Stimulated activated CD8-positive, alpha-beta memory T cell treated with anti-CD3 and anti-CD28 coated beads, Interleukin-4, amount 100 ng/mL, for 48 hours (primary cell): Measurements from ENCODE around the gene STKLD1.

Experiments
- DNase-seq: peaks from one replicate; pipeline ENCODE4 v3.0.0-alpha.2; 2020

Gene STKLD1

DNA sequence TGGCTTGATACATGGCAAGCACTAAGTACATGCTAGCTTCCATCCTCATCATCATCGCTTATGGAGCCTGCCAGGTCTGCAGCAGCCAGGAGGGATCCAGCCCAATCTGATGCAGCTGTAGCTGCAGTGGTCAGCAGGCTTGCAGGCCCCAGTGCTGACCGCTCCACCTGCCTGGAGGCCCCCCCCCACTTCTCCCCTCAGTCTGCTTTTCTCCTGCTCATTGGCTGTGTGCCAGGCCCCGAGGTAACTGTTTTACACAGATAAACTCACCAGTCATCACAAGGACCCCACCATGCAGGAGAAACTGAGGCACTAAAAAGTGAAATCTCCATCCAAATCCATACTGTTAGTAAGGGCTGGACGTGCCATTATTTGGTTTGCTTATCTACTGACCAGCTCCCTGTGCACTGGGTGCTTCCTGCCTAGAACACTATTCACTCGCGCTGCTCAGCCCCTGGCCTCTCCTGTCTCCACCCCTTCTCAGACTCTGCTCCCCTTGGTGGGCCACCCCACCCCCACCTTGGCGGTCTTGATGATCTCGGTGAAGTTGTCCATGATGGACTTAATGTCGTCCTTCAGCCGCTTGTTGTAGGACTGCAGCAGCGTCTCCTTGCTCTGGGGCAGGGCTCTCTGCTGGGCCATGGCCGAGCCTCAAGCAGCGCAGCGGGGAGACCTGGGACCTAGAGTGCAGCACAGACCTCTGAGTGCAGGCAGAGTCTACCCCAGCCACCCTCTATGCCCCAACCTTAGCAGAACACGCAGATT lies 30.0 kb upstream of the STKLD1 start:
- no peak for DNase-seq

DNA sequence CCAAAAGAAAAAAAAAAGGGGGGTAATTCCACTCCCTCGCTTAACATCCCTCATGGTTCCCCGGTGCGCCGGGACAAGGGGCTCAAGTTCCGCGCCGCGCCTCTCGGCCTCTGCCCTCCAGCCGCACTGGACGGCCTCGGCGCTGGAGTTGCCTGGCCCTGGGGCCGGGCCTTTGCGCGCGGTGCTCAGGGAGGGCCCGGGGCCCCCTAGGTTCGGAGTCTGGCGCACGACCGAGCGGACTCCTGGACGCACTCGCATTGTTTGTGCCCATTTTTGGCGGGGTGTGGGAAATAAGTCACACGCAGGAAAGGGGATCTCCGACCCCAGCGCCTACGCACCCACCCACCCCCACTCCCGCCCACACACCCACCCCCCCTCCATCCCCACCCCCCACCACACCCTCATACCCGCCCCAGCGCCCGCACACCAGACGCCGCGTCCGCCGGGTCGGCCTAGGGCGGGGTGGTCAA lies 28.6 kb upstream of the STKLD1 start:
- no peak for DNase-seq

DNA sequence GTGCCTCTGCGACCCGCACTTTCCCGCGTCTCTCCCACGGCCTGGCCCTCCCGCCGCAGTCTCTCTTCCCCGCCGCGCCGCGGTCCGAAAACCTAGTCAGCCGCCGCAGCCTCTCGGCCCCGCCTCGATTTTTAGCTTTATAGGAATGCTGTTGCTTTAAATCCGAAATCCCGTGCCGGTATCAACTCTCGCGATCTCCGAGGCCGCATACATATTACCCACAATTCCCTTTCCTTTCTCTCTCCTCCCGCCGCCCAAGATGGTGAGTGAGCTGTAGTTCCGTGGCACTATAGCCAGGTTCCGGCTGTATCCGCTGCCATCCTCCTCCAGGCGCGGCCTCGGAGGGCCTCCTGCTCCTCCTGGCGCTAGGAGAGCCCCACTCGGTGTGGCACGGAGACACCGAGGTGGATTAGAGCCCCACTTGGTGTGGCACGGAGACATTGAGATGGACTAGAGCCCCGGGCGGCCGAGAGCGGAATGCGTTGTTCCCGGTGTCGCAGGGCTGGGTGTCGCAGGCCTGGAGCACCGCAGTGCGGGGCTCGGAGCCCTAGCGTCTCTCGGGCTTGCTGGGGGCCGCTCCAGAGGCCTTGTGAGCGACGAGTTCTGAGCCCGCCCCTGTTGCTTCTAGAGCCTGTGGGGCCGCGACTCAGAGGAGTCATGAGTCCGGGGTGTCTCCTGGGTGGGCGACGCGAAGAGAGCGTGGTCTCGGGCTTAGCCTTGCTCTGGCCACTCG lies 28.0 kb upstream of the STKLD1 start, which contains the start of the genes MED22 and RPL7A:
Gene MED22 (minus strand): TSS at position 147 of the 733 bp plus-strand sequence. CDS start 1,469 bp downstream, outside the sequence.
Gene RPL7A (plus strand): TSS at position 234 of the 733 bp plus-strand sequence. CDS start 26 bp downstream, at position 260.
- DNase-seq, result peak; percentile 94

DNA sequence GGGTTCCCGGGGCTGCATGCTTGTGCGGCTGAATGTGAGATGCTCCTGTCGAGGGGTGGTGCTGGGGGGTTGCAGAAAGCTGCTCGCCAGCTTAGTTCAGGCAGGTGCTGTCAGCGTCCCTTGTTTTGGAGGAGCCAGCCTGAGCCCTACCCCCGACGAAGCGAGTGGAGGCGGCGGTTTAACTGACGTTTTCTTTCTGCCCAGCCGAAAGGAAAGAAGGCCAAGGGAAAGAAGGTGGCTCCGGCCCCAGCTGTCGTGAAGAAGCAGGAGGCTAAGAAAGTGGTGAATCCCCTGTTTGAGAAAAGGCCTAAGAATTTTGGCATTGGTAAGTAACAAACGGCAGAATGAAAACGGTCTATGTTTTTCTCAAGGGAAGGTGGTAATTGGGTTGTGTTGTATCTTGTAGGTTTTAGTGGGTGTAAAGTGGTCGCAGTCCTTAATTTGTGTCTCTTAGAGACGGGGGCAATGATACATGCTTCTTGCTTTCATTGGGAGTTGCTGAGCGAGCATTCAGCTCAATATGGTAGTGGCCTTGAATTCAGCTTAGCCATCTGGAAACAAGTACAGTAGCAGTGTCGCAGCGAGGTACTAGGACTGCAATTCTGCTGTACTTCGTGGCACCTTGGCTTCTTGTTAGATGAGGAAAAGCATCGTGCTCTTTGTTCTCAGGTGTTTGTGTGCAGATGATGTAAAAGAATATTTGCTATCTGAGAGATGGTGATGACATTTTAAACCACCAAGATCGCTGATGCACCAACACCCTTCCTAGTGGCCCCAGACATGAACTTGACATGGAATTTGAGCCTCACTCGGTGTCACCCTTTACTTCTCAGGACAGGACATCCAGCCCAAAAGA lies 27.2 kb upstream of the STKLD1 start:
- DNase-seq, result no peak

DNA sequence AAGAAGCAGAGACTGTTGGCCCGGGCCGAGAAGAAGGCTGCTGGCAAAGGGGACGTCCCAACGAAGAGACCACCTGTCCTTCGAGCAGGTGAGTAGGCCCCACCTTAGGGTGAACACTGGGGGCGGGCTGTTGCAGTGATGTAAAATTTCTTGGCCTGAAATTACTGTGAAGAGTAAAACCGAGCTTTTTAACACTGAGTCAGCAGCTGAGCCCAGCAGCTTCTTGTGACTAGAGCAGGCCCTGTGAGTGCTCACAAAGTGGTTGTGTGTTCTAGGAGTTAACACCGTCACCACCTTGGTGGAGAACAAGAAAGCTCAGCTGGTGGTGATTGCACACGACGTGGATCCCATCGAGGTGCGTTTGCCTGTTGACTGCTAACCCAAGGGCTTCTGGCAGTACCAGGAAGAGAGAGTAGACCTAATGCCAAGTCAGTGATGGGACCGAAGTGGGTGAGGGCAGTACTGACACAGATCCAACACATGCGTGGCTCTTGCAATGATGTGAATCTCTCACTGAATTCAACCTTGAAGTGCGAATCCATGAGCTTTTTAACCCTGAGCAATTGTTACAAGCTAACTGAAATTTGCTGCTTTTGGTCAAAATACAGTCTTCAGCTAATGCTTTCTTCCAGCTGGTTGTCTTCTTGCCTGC lies 26.1 kb upstream of the STKLD1 start:
- peak; percentile 64 for DNase-seq

DNA sequence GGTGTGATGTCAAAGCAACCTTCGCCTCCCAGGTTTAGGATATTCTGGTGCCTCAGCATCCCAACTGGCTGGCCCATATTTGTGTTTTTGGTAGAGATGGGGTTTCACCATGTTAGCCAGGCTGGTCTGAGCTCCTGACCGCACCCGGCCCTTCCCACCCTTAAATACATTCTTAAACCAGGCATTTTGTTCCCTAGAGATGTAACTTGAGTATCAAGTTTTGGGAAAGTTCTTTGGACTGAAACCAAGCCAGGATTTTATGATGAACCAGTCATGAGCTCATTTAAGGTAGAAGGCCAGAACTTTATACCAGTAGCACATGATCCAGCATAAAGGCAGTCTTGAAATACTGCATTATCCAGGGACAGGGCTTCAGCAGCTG lies 24.6 kb upstream of the STKLD1 start:
- DNase-seq, result no peak

DNA sequence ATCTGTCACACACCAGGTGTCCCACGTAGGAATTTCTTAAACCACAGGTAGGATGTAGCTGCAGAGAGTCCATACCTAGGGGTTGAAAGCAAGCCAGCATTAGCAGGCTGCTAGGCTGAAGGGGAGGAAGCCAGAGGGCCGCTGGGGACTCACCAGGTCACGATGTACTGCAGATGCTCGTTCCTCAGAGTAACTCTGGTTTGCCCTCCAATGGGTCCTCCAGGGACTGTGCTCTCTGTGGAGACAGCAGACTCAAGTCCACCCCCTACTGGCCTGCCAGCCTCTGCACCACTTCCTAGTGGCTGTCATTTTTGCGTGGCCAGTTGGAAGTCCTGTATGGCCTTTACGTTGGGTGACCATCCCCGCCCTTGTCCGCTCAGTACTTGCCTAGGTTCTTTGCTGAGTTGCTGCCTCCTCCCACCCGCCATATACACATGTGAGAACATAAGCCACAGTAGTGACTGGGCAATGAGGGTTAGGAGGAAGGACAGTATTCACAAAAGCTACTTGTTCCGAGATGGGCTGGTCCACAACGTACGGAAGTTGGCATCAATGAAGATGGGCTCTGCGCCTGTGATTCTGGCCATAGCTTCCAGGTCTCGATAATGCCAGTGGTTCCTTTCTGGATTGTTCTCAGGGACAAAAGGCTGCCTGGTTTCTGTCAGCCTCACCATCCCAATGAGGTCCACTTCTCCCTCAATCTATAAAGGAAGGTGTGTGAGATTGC lies 24.1 kb upstream of the STKLD1 start:
- DNase-seq, result peak; percentile 69

DNA sequence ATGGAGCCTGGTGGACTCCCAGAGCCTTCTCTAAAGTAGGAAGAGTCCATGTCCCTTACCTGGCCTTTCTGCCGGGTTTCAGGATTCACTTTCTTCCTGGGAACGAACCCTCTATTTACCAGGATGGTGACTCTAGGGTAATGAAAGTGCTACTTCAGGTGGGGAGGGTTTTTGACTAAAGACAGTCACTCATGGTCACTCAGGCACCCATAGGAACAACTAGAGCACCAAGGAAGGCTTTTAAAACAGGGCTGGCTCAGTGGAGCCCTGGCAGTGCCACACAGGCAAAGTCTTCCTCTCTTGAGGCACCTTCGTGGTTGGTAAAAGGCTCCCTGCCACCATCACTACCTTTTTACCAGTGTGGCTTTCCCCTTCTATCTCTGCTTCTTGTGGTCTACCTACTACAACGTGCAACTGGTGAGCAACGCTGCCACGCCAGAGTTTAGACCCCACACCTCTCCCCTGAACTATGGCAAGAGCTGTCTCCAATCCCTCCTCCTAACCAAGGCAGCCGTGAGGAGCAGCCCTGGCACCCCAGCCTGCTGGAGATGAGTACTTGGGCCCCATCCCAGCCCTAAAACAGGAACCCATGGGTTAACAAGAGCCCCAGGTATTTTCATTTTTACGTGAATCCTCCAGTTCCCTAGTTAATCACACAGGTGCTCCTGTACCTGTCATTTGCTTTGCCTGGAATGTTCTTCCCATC lies 23.4 kb upstream of the STKLD1 start:
- DNase-seq, result peak; percentile 51

DNA sequence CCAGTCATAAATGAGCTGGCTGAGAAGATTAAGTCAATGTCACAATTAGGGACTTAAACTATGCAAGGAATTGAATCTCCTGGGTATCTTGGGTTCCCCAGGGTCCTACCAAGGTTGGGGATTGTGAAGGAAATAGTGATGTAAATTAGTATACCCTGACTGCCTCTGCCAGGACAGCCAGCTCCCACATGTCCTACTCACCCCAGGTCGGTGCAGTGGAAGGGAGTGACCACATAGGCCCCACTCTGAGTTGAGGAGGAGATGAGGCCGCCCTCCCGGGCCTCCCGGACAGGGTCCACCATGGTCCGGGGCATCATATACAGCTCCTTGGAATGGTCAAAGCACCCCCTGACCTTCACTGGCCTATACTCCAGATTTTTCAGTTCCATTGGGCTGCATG lies 22.6 kb upstream of the STKLD1 start:
- peak; percentile 34 for DNase-seq

DNA sequence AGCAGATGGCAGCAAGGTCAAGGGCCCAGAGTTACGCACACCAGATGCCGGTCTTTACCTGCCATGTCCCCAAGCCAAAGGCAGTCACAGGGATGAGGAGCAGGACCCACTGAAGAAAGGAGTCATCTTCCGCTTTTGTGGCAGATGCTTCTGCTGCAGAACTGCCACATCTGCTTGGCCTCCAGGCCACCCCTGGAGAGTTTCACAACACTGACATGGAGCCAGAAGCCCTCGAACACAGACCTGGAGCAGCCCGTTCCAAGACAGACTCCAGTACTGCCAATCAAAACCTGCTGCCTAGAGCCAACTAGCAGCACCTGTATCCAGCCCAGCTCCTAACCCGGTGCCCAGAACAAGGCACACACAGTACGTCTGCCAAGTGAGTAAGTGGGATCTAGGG lies 21.4 kb upstream of the STKLD1 start:
- DNase-seq, result peak; percentile 36

DNA sequence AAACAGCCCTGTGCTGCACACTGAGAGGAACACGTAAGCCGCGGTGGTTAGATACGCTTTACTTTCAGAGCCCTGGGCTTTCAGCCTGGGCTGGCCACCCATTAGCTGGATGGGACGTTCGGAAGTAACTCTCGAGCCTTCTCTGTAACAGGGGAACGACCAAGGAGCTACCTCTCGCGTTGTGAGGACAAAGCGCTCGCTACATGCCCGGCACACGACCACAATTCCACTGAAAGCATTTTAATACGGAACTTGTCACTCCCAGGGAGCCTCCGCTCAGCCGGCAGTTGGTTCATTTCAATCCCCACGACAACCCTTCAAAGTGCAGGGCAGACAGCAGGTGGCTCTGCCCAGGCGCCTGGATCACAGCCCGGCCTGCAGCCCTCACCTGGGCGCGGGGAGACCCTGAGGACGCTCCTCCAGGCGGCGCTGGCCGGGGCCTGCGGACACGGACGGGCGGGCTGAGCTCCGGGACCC lies 20.2 kb upstream of the STKLD1 start:
- peak; percentile 40 for DNase-seq

DNA sequence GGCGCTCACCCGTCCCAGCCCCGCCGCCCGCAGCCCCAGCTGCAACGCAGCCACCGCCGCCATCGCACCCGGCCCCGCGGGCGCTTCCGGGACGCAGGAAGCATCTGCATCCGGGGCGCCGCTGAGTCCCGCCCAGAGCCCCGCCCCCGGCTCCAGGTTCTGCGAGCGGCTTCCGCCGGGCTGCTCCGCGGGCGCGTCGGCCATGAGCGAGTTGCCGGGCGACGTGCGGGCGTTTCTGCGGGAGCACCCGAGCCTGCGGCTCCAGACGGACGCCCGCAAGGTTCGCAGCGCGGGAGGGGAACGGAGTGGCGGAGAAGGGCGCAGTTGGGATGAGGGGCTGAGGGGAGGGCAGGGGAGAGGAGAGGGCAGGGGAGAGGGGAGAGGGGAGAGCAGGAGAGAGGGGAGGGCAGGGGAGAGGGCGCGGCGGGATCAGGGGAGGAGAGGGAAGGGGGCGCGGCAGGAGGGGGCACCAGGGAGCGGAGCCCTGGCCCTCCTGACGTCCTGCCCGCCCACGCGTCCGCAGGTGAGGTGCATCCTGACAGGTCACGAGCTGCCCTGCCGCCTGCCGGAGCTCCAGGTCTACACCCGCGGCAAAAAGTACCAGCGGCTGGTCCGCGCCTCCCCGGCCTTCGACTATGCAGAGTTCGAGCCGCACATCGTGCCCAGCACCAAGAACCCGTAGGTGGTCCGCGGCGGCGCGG lies 19.6 kb upstream of the STKLD1 start, which contains the start of the genes SURF1 and SURF2:
Gene SURF1 (minus strand): TSS at position 97 of the 701 bp plus-strand sequence. CDS start 34 bp downstream, at position 63.
Gene SURF2 (plus strand): TSS at position 160 of the 701 bp plus-strand sequence. CDS start 43 bp downstream, at position 203.
- peak; percentile 93 for DNase-seq

DNA sequence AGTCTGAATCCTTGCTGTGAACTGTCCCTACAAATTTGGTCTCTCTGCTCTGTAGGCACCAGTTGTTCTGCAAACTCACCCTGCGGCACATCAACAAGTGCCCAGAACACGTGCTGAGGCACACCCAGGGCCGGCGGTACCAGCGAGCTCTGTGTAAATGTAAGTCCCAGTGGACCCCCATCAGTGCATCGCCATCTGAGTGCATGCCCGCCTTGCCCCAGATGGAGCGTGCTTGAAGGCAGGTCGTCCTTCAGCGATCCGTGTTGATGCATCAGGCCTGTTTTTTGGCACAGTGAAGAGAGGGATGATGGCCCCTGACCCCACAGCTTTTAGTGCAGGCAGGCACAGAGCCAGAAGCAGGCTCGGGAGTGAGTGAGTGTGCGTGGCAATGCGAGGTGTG lies 18.5 kb upstream of the STKLD1 start:
- no peak for DNase-seq

DNA sequence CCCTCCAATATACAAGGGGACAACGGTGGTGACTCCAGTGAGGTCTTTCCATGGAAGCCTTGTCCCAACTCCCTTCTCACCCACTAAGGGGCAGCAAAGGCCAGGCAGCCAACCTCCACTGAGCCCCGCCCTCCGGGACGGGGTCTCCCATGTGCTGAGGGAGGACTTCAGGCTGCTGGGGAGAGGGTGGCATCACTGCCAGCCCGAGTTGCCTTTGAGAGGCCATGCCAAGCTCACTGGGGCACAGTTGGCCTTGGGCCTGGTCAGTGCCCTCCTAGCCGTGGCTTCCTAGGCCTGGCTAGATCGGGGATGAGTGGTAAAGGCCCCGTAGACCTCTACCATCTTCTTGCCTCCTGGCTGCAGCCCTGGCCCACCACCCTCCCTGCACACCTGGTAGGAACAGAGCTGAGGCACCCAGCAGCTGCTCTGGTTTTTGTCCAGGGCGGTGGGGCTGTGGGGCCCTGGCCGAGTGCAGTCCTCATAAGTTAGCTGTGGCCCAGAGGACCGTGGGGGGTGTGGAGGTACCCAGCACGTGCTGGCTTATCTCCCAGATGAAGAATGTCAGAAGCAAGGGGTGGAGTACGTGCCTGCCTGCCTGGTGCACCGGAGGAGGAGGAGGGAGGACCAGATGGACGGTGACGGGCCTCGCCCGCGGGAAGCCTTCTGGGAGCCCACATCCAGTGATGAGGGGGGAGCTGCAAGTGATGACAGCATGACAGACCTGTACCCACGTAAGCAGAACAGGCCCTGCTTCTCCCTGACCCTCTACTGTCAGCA lies 16.6 kb upstream of the STKLD1 start:
- peak; percentile 62 for DNase-seq

DNA sequence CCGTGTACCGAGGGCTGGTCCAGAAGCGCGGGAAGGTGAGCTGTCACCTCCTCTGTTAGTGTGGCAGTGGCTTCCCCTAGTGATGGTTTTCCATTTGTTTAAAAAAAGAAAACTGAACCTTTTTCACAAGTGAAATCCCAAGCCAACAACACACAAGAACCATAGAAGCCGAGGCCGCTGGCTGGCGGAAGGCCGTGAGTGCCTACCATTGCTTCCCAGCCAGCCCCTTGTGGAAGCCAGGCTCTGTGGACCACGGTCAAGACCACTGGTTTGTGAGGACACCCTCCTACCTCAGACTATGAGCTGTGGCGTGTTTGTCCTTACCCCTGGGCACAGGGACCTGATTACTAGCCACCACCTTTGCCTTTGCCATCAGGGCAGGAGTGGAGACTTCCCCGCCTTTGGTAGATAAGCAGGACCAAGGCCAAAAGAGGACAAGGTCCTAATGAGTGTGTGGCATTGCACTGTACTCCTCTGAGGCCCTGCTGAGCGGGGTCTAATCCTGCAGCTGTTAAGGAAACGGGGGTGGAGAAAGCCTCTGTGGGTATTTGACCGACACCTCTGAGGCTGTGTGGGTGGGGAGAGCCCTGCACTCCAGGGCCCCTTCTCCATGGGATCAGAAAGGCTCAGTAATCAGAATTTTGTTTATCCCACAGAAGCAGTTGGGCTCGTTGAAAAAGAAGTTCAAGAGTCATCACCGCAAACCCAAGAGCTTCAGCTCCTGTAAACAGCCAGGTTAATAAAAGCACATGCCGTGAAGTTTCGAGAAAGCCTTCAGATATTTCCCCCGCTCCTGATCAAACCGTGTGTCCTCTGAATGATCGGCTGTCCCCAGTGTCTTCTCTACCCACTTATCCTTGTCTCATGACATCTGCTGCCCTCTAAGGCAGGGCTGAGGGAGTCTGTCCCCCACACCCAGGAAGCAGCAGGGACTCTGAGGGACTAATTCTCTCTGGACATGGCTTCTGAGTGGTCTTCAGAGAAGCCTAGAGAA lies 15.5 kb upstream of the STKLD1 start:
- peak; percentile 49 for DNase-seq

DNA sequence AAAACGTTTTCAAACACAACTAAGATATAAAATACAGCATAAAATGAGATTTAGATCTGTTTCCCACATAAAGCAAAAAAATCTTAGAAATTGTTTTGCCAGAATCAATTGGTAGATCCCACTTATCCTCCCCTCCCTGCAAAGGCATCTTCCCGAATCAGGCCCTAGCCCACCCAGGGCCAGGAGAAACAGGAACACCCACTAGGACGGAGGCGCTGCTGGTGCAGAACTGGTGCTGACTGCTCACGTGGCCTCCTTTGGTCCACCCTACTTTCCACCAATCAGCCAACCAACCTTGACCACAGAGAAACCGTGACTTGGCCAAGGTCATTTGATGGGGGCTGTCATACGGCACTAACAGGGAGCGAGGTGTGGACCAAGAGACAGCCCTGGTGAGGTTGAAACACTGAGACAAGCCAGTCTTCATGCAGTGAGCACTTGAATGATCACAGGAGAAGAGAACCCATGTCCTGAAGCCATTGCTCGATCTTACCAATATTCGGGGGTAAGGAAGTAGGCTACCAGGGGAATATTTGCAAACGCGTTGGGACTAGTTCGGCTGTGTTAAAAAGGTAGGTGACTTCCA lies 14.6 kb upstream of the STKLD1 start:
- DNase-seq, result no peak

DNA sequence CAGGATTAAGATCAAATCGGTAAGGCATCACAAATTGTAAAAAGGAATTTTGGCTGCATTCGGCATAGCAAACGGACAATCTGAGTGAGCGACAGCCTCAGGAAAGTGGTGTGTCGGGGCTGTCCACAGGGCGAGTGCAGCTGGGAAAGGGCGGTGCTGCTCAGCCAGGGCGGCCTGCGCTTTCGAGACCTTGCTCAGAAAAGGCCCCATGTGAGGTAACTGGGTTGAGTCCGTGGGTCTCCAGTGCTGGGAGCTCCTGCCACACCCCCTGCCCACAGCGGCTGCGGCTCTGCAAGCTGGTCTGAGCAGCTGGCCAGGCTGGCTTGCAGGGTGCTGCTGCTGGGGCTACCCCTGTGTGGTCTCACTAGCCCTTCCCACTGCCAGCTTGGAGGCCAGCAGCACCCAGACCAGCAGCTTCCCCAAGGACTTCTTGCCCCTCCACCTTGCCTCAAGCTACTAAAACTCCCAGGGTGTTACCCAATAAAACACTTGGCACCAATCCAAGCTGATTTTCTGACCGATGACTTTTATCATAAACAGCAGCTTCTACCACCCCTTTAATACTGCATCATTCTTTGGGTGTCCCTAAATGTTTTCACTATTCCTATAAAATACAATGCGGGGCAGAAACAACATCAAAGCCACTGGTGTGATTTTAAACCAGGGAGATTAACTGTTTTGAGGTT lies 13.7 kb upstream of the STKLD1 start:
- no peak for DNase-seq
